ENCODE data around the gene TBX5.

- TF ChIP-seq, protein P1, sequence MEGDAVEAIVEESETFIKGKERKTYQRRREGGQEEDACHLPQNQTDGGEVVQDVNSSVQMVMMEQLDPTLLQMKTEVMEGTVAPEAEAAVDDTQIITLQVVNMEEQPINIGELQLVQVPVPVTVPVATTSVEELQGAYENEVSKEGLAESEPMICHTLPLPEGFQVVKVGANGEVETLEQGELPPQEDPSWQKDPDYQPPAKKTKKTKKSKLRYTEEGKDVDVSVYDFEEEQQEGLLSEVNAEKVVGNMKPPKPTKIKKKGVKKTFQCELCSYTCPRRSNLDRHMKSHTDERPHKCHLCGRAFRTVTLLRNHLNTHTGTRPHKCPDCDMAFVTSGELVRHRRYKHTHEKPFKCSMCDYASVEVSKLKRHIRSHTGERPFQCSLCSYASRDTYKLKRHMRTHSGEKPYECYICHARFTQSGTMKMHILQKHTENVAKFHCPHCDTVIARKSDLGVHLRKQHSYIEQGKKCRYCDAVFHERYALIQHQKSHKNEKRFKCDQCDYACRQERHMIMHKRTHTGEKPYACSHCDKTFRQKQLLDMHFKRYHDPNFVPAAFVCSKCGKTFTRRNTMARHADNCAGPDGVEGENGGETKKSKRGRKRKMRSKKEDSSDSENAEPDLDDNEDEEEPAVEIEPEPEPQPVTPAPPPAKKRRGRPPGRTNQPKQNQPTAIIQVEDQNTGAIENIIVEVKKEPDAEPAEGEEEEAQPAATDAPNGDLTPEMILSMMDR (optimal IDR thresholded peaks at IDR 0.05 in 1 of 3, IDR thresholded peaks at IDR 0.05 in 1 of 3, conservative IDR thresholded peaks at IDR 0.05 in 1 of 3; ENCODE audit: extremely low read depth in 1 of 3, insufficient read depth in 2 of 3, low read length in 3 of 3) = no peak
- no peak for TF ChIP-seq EZH2 (IDR thresholded peaks at IDR 0.05; ENCODE audit: low read length)
Measured at GRCh38 chr12:114361992-114362391, 44.0 kb downstream of the TBX5 start.
